HG02943 (cell line): ENCODE data around the gene LLGL2.

Experiments
- ATAC-seq: cut with Tn5 transposase; IDR thresholded peaks from one replicate; pipeline ENCODE4 v1.9.1; 2021; ENCODE audit warnings: mild to moderate bottlenecking, low read depth, moderate library complexity; ENCODE audit not compliant: unreplicated experiment

The LLGL2 gene

DNA sequence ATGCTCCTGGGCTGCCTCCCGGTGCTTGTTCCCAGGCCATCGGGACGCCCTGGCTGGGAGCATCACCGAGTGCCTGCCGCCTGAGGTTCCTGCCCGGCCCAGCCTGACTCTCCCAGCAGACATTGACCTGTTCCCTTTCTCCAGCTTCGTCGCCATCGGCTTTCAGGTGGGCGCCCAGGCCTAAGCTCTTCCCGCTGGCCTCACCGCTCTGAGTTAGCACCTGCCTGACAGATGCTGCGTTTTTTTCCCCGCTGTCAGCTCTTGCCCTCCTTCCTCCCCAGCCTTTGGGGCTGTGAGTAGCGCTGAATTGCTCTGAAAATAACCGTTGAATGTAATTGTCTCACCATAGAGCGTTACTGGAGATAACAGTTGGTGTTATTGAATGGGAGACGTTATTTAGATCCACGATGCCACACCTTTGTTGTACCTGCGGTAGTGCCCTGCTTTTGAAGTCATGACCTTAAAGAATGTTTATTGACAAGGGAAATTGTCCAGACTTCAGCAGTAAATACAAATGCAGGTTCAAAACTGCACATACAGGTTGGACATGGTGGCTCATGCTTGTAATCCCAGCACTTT, 86.4 kb downstream of the LLGL2 start:
- no peak for ATAC-seq

DNA sequence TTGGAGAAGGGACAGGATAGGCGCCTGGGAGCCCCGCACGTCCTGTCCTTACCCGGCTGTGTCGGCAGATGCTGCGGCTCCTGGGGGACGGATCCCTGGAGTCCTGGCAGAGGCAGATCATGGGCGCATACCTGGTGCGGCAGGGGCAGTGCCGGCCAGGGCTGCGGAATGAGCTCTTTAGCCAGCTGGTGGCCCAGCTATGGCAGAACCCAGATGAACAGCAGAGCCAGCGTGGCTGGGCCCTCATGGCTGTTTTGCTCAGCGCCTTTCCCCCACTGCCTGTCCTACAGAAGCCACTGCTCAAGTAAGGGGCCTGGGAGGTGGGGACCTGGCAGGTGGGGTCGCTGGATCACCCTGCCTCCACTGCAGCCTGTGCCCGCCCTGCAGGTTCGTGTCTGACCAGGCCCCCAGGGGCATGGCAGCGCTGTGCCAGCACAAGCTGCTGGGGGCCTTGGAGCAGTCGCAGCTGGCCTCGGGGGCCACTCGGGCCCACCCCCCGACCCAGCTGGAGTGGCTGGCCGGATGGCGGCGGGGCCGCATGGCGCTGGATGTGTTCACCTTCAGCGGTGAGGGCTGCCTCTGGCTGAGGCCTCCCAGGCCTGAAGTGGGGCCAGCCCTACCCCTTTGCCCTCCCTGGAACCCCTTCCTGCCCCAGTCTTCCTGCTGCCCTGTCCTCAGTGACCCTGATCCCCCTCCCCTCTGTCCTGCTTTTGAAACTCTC, 87.6 kb downstream of the LLGL2 start:
- ATAC-seq, result no peak

DNA sequence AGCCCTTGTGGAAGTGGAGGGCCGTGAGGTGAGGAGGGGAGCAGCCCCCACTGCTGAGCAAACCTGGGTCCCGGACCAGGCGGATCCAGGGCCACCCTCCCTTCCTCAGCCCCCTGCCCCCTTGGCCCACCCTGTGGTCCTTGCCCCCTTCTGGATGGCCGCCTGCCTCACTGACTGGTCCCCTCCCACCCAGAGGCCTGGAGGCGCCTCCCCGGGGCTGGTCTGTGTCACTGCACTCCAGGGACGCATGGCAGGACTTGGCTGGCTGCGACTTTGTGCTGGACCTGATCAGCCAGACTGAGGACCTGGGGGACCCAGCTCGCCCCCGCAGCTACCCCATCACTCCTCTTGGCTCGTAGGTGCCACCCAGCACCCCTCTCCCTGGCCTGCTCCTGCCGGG, 88.5 kb downstream of the LLGL2 start:
- ATAC-seq, result no peak

DNA sequence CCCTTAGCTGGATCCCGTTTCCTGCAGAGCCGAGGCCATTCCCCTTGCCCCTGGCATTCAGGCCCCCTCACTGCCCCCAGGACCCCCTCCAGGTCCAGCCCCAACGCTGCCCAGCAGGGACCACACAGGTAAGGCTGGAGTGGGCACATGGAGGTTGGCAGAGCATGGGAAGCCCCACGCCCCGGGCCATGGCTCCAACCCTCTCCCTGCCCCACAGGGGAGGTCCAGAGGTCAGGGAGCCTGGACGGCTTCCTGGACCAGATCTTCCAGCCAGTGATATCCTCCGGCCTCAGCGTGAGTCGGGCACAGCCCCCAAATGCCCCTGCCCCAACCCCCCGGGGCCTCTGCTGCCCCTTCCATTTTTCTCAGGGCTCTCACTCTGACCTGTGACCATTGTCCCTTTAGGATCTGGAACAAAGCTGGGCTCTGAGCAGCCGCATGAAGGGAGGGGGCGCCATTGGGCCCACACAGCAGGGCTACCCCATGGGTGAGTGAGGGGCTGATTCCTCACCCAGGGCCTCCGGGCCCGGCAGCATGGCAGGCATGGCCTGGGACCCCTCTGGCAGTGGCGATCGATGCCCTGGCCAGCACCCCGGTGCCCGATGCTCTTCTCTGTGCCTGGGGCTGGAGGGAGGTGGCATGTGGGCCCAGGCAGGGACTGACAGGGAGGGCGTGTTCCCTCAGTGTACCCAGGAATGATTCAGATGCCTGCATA, 89.2 kb downstream of the LLGL2 start:
- no peak for ATAC-seq

DNA sequence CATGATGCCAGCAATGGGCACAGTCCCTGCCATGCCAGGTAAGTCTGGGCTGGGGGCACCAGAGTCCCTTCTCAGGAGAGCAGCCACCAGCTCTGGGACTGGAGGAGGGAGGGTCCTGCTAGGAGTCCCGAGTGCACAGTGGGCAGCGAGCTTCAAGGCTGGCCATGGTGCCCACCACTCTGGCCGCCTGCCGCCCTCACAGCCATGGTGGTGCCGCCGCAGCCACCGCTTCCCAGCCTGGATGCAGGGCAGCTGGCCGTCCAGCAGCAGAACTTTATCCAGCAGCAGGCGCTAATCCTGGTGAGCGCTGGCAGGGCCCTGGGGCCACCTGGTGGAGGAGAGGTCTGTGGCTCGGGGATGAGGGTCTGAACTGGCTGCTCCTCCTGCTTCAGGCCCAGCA, 89.8 kb downstream of the LLGL2 start:
- ATAC-seq, result no peak

DNA sequence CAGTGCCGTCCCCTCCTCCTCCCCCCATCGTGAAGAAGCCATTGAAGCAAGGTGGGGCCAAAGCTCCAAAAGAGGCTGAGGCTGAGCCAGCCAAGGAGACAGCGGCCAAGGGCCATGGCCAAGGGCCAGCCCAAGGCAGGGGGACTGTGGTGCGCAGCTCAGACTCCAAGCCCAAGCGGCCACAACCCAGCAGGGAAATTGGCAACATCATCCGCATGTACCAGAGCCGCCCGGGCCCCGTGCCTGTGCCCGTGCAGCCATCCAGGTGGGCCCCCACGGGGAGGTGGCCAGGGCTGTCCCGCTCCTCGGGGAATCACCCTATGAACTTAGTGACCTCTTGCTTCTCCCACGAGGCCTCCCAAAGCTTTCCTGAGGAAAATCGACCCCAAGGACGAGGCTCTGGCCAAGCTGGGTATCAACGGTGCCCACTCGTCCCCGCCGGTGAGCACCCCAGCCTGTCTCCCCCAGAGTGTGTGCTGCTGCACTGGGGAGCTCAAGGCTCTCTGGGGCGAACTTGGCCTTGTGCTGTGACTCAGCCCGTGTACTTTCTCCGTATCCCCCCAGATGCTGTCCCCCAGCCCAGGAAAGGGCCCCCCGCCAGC, 91.1 kb downstream of the LLGL2 start:
- ATAC-seq, result no peak

DNA sequence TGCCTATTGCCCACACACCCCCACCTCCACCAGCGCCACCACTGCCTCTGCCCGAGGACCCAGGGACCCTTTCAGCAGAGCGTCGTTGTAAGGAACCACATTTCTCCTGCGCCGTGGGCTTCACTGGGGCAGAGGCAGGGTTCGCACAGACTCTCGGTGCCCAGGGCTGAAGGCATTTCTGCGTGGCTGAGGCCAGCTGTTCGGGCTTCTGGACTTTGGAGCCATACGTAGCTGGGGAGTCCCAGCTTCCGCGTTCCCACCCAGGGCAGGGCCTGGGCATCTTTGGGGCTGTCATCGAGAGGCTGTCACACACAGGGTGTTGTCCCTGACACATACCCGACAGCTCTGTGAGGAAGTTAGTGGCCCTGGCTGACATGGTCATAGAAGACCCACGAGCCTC, 91.7 kb downstream of the LLGL2 start:
- ATAC-seq, result no peak

DNA sequence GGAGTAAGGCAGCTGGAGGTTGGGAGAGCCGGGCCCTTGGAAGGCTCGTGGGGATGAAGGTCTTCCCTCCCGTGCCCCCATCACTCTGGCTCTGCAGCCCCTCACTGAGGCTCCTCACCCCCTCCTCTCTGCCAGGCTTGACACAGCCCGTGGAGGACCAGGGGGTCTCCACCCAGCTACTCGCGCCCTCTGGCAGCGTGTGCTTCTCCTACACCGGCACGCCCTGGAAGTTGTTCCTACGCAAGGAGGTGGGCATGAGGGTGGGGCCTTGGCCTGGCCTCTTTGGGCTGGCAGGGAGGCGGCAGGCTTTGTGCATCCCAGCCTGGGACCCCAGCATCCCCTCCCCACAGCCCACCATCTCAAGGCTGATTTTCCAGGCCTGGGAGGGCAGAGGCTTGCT, 92.2 kb downstream of the LLGL2 start:
- no peak for ATAC-seq

DNA sequence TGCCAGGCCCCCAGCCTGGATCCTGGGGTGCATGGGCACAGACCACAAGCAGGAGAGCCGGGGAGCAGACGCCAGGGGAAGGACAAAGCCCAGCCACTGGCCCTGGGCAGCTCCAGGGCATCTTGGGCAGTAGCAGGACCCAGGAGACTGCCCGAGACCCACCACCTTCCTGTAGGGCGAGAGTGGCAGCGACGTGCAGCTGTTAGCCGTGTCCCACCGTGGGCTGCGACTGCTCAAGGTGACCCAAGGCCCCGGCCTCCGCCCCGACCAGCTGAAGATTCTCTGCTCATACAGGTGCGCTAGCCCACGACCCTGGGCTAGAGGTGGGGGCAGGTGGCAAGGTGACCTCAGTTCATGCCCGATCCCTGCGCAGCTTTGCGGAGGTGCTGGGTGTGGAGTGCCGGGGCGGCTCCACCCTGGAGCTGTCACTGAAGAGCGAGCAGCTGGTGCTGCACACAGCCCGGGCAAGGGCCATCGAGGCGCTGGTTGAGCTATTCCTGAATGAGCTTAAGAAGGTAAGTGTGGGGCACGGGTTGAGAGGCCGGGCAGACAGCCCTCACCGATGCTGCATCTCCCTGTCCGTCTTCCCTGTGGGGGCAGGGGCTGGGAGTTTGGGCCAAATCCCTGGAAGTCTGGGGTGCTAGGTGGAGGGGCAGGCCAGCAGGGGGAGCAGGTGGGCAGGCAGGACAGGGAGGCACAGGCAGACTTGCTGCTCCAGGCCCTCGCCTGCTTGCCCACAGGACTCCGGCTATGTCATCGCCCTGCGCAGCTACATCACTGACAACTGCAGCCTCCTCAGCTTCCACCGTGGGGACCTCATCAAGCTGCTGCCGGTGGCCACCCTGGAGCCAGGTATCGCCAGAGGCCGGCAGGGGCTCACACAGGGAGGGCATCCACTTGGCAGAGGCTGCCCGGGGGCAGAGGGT, 94.3 kb downstream of the LLGL2 start:
- ATAC-seq, result no peak

DNA sequence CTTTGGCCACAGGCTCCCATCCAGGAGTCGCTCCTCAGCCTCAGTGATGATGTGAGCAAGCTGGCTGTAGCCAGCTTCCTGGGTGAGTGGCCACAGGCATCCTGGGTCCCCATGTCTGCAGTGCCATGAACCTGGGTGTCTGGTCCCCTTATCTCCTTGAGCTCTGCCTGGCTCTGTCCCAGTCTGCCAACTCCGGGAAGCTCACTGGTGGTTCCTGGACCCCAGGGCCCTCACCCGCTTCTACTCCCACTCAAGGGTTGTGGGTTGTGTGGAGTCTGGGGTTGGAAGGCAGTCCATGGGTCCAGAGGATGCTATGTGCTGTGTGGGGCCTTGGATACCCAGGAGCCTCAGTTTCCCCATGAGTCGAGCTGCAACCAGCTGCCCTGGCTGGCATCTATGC, 96.0 kb downstream of the LLGL2 start:
- ATAC-seq, result no peak

DNA sequence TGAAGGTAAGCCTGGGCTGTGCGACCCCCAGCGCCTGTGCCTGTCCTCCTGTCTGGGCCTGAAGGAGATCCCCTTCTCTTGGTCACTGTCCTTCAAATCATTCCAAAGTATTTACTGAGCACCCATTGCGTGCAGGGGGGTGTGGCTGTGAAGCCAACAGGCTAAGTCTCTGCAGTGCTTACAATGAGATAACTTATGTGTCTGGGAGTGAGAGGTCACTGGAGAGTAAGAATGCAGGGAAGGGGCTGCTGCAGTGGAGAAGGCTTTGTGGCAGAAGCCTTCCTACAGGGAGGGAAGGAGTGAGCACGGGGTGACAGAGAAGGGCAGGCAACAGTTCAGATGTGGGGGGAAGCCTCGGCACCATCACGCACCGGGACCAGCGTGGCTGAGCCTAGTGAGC, 96.6 kb downstream of the LLGL2 start:
- ATAC-seq, result no peak

DNA sequence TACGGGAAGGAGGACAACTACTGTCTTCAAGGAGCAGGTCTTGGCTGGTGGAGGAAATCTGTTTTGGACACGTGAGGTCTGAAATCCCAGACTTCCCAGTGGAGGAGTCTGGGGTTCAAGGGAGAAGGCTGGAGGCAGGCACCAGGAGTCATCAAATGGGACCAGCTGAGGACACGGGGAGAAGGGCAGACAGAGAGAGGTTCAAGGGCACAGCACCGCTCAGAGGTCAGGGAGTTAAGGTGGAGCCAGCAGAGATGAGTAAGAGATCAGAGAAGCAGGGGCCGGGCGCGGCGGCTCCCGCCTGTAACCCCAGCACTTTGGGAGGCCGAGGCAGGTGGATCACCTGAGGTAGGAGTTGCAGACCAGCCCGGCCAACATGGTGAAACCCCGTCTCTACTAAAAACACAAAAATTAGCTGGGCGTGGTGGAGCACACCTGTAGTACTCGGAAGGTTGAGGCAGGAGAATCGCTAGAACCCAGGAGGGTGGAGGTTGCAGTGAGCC, 97.3 kb downstream of the LLGL2 start:
- no peak for ATAC-seq

DNA sequence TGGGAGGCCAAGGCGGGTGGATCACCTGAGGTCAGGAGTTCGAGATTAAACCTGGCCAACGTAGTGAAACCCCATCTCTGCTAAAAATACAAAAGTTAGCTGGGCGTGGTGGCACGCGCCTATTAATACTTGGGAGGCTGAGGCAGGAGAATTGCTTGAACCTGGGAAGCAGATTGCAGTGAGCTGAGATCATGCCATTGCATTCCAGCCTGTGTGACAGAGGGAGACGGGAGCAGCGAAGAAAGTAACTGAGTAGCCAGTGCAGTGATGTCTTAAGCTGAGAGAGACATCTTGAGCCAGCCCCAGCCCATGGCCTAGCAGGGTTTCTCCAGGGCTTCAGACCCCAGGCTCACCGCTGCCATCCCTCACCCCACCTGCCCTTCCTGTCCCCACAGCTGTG, 97.9 kb downstream of the LLGL2 start:
- no peak for ATAC-seq

DNA sequence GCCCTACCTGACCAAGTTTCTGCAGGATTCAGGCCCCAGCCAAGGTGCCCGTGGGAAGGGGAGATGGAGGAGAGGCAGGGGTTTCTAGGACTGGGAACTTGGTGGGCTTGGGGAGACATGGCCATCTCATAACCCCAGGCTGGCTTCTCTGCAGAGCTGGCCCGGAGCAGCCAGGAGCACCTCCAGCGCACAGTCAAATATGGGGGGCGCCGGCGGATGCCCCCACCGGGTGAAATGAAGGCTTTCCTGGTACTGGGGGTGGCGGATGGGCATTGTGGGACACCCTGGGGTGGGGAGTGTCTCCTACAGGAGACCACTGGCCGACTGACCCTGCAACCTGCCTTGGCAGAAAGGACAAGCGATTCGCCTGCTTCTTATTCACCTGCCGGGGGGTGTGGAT, 98.5 kb downstream of the LLGL2 start:
- ATAC-seq, result no peak
